ENCODE results near the gene LRP4.
"Not testable (repeated sequence)": the region's sequence is repeated elsewhere in the genome, so short reads cannot be mapped to it uniquely, and the experiment has no call there.

LRP4 gene

GRCh38 chr11:46918083-46918787 lies at the start of gene LRP4:
Gene LRP4 (minus strand): TSS chr11:46918550. CDS start chr11:46918379, 171 bp downstream.
- peak; percentile 46 for DNase-seq

GRCh38 chr11:46967962-46968361 lies 49.6 kb upstream of the LRP4 start:
- DNase-seq, result no peak

GRCh38 chr11:46966773-46967172 lies 48.4 kb upstream of the LRP4 start:
- DNase-seq, result no peak

- no peak for DNase-seq
These were observed 45.5 kb upstream of the LRP4 start for GRCh38 chr11:46963844-46964243.

- DNase-seq, result peak; percentile 11
These were observed 43.5 kb upstream of the LRP4 start for GRCh38 chr11:46961886-46962285.

GRCh38 chr11:46961041-46961440 lies 42.7 kb upstream of the LRP4 start:
- no peak for DNase-seq

- no peak for DNase-seq
These were observed 40.4 kb upstream of the LRP4 start for GRCh38 chr11:46958777-46959176.

GRCh38 chr11:46953093-46953492 lies 34.7 kb upstream of the LRP4 start:
- DNase-seq, result no peak

- DNase-seq, result no peak
These were observed 34.2 kb upstream of the LRP4 start for GRCh38 chr11:46952553-46952952.

GRCh38 chr11:46951864-46952263 lies 33.5 kb upstream of the LRP4 start:
- DNase-seq, result no peak

GRCh38 chr11:46949297-46949696 lies 30.9 kb upstream of the LRP4 start:
- DNase-seq, result no peak

GRCh38 chr11:46948378-46949131 lies 30.2 kb upstream of the LRP4 start:
- peak; percentile 11 for DNase-seq

- DNase-seq, result no peak
These were observed 29.2 kb upstream of the LRP4 start for GRCh38 chr11:46947399-46948077.

GRCh38 chr11:46944356-46945075 lies 26.2 kb upstream of the LRP4 start:
- DNase-seq, result no peak

GRCh38 chr11:46942172-46942571 lies 23.8 kb upstream of the LRP4 start:
- no peak for DNase-seq

- DNase-seq, result peak; percentile 94
These were observed 18.1 kb upstream of the LRP4 start, which contains the start of gene CSTPP1 for GRCh38 chr11:46936138-46937110. Gene CSTPP1 (plus strand): TSS chr11:46936761. CDS start chr11:46936806, 45 bp downstream.

- no peak for DNase-seq
These were observed 11.7 kb upstream of the LRP4 start for GRCh38 chr11:46930089-46930488.

GRCh38 chr11:46928701-46929100 lies 10.4 kb upstream of the LRP4 start:
- not testable (repeated sequence) for DNase-seq

- not testable (repeated sequence) for DNase-seq
These were observed 9.6 kb upstream of the LRP4 start for GRCh38 chr11:46927928-46928327.

GRCh38 chr11:46920755-46921154 lies 2.4 kb upstream of the LRP4 start:
- DNase-seq, result no peak

GRCh38 chr11:46918788-46919513 lies 601 bp upstream of the LRP4 start:
- no peak for DNase-seq

All from suppressor macrophage treated with lipopolysaccharide for 4 hours (primary cell).